ENCODE measurements around the gene SYNE4.
A peak's percentile ranks its signal among the peaks of the same experiment; 100 is the strongest.

The SYNE4 gene

DNA sequence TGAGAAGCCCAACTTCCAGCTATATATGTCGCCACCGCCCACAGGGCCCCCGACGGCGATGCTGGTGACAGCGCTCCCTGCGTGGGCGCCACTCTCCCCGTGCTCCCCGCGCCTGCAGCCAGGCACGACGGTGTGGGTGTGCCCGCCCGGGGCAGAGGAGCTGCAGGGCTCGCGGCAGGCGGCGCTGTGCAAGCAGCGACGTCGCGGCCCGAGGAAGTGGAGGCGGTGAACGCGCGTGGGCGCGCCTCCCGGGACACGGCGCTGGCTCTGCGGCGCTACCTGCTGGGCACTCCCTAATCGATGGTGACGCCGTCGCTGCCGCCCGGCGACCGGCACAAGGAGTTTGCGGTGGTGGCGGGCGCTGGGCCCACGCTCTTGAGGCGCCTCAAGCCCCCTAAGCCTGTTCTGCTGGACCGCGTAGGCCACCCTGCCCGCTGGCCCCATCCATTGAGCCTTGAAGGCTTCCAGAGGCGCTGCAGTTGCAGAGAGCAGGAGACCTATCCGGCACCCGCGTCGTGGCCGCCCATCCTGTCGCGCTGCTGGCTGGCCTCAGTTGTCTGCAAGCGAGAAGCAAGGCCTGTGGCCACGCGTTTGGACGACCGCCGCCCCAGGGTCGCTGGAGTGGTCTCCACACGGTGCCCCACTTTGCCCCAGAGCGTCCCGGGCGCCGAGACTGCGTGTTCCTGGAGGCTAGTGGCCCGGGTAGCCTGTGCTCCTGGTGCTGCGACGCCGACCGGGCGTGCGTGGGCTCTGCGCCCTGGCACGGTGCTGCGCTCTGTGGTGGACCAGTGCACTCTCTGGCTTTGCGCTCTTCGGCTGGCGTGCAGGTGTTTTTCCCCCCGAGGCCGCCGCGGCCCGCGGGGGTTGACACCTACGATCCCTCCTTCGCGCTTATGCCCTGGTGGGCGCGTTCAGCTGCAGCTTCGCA lies 49.3 kb downstream of the SYNE4 start:
- TF ChIP-seq TAF1 (IDR thresholded peaks at IDR 0.05; ENCODE audit: low read depth) (no peak), ZBTB7A (IDR thresholded peaks at IDR 0.05; ENCODE audit: low read depth) (no peak), CREB1 (IDR thresholded peaks at IDR 0.05; ENCODE audit: low read depth) (no peak), MAX (IDR thresholded peaks at IDR 0.05) (0 out of 2 replicates have a peak, but pooled peaks have one; percentile 32), NFIC (IDR thresholded peaks at IDR 0.05) (no peak), FOXM1 (IDR thresholded peaks at IDR 0.05; ENCODE audit: borderline replicate concordance, low read depth) (no peak), EGR1 (IDR thresholded peaks at IDR 0.05) (peak; percentile 63), EP300 (IDR thresholded peaks at IDR 0.05; ENCODE audit: borderline replicate concordance) (no peak), RAD21 (IDR thresholded peaks at IDR 0.05; ENCODE audit: low read depth) (peak; percentile 20; the same call in 1 of the 2 replicates), TEAD4 (IDR thresholded peaks at IDR 0.05) (no peak), YY1 (IDR thresholded peaks at IDR 0.05; ENCODE audit: low read depth) (no peak), CEBPB (IDR thresholded peaks at IDR 0.05) (no peak), TCF12 (IDR thresholded peaks at IDR 0.05; ENCODE audit: low read depth) (no peak)
- TF ChIP-seq, protein P1, sequence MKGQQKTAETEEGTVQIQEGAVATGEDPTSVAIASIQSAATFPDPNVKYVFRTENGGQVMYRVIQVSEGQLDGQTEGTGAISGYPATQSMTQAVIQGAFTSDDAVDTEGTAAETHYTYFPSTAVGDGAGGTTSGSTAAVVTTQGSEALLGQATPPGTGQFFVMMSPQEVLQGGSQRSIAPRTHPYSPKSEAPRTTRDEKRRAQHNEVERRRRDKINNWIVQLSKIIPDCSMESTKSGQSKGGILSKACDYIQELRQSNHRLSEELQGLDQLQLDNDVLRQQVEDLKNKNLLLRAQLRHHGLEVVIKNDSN (IDR thresholded peaks at IDR 0.05), result no peak
- TF ChIP-seq, protein P2, sequence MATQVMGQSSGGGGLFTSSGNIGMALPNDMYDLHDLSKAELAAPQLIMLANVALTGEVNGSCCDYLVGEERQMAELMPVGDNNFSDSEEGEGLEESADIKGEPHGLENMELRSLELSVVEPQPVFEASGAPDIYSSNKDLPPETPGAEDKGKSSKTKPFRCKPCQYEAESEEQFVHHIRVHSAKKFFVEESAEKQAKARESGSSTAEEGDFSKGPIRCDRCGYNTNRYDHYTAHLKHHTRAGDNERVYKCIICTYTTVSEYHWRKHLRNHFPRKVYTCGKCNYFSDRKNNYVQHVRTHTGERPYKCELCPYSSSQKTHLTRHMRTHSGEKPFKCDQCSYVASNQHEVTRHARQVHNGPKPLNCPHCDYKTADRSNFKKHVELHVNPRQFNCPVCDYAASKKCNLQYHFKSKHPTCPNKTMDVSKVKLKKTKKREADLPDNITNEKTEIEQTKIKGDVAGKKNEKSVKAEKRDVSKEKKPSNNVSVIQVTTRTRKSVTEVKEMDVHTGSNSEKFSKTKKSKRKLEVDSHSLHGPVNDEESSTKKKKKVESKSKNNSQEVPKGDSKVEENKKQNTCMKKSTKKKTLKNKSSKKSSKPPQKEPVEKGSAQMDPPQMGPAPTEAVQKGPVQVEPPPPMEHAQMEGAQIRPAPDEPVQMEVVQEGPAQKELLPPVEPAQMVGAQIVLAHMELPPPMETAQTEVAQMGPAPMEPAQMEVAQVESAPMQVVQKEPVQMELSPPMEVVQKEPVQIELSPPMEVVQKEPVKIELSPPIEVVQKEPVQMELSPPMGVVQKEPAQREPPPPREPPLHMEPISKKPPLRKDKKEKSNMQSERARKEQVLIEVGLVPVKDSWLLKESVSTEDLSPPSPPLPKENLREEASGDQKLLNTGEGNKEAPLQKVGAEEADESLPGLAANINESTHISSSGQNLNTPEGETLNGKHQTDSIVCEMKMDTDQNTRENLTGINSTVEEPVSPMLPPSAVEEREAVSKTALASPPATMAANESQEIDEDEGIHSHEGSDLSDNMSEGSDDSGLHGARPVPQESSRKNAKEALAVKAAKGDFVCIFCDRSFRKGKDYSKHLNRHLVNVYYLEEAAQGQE (IDR thresholded peaks at IDR 0.05; ENCODE audit: low read depth), result no peak

- TF ChIP-seq TEAD4 (IDR thresholded peaks at IDR 0.05) (no peak), TAF1 (IDR thresholded peaks at IDR 0.05; ENCODE audit: low read depth) (no peak), NFIC (IDR thresholded peaks at IDR 0.05) (no peak), CREB1 (IDR thresholded peaks at IDR 0.05; ENCODE audit: low read depth) (no peak), ZBTB7A (IDR thresholded peaks at IDR 0.05; ENCODE audit: low read depth) (no peak), YY1 (IDR thresholded peaks at IDR 0.05; ENCODE audit: low read depth) (no peak), EGR1 (IDR thresholded peaks at IDR 0.05) (no peak)
These were observed 50.0 kb downstream of the SYNE4 start for GRCh38 chr19:35958660-35959039.

DNA sequence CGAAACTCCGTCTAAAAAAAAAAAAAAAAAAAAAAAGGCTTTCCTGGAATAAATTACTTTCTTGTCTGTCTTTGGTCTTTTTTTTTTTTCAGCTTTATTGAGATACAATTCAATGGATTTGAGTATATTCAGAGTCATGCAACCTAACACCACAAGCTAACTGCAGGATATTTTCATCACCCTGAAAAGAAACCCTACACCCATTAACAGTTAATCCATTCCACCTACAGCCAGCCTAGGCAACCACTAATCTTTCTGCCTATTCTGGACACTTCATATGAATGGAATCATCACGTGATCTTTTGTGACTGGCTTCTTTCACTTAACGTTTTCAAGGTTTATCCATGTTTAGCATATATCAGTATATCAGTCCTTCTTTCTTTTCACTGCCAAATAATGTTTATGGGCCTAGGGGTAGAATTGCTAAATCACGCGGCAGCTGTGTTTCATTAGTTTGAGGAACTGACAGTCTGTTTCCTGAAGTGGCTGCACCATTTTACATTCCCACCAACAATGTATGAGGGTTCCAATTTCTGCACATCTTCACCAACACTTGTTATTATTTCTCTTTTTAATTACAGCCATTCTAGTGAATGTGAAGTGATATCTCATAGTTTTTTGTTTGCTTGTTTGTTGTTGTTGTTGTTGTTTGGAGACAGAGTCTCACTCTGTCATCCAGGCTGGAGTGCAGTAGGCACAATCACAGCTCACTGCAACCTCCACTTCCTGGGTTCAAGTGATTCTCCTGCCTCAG lies 52.6 kb downstream of the SYNE4 start:
- TF ChIP-seq YY1 (IDR thresholded peaks at IDR 0.05; ENCODE audit: low read depth) (no peak), CEBPB (IDR thresholded peaks at IDR 0.05) (no peak), NFIC (IDR thresholded peaks at IDR 0.05) (no peak), TAF1 (IDR thresholded peaks at IDR 0.05; ENCODE audit: low read depth) (no peak), RAD21 (IDR thresholded peaks at IDR 0.05; ENCODE audit: low read depth) (no peak), EGR1 (IDR thresholded peaks at IDR 0.05) (no peak), ZBTB7A (IDR thresholded peaks at IDR 0.05; ENCODE audit: low read depth) (no peak), CREB1 (IDR thresholded peaks at IDR 0.05; ENCODE audit: low read depth) (no peak), TEAD4 (IDR thresholded peaks at IDR 0.05) (no peak), MAX (IDR thresholded peaks at IDR 0.05) (no peak)
- TF ChIP-seq, protein P1 (IDR thresholded peaks at IDR 0.05), result no peak

Data from Ishikawa (cell line).